Measurements from ENCODE around the gene POP5. TPM values are rescaled to one million over a fixed set of nuclear protein-coding genes. Genes with fewer than 3 reads are reported as not detected.
"Not testable (repeated sequence)": the region's sequence is repeated elsewhere in the genome, so short reads cannot be mapped to it uniquely, and the experiment has no call there.

POP5 gene
- total and polyA plus RNA-seq, 4 donors: 20.0 to 37.1 (median 24.0) TPM

- DNase-seq (ENCODE audit: low spot score): no peak
- Histone ChIP-seq H3K36me3 (ENCODE audit: control insufficient read depth in 4 of 4, insufficient read depth in 3 of 4, low read depth in 1 of 4, low read length in 3 of 4) (no peaks in the 10 kb centered on the region), H3K4me1 (ENCODE audit: control insufficient read depth in 4 of 4, insufficient read depth in 4 of 4, low read length in 3 of 4) (no peaks in the 10 kb centered on the region), H3K9me3 (ENCODE audit: control insufficient read depth in 4 of 4, low read length in 3 of 4) (no peaks in the 10 kb centered on the region), H3K27me3 (ENCODE audit: control insufficient read depth in 4 of 4, insufficient read depth in 4 of 4, low read length in 3 of 4) (no peaks in the 10 kb centered on the region), H3K27ac (ENCODE audit: low read depth in 1 of 2, low read length in 2 of 2) (no peak overlapping the region), H3K9ac (ENCODE audit: low read depth in 1 of 2, low read length in 2 of 2) (no peak overlapping the region), H3K4me3 (ENCODE audit: low read depth in 1 of 3, low read length in 3 of 3) (no peak overlapping the region)
- 75% methylated on average over 4 of the region's 4 CpGs for WGBS
- TF ChIP-seq EGR1 (IDR thresholded peaks at IDR 0.05; ENCODE audit: low read depth in 2 of 2) (no peak), RAD21 (IDR thresholded peaks at IDR 0.05) (no peak), NR2F2 (IDR thresholded peaks at IDR 0.05) (no peak), GABPA (IDR thresholded peaks at IDR 0.05 in 1 of 2, conservative IDR thresholded peaks at IDR 0.05 in 1 of 2) (no peak), TAF1 (conservative IDR thresholded peaks at IDR 0.05) (no peak), HNF4A (conservative IDR thresholded peaks at IDR 0.05) (no peak), FOXA1 (IDR thresholded peaks at IDR 0.05) (no peak), YY1 (IDR thresholded peaks at IDR 0.05) (no peak)
- TF ChIP-seq, protein P1, sequence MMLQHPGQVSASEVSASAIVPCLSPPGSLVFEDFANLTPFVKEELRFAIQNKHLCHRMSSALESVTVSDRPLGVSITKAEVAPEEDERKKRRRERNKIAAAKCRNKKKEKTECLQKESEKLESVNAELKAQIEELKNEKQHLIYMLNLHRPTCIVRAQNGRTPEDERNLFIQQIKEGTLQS (IDR thresholded peaks at IDR 0.05): no peak
- TF ChIP-seq, protein P2, sequence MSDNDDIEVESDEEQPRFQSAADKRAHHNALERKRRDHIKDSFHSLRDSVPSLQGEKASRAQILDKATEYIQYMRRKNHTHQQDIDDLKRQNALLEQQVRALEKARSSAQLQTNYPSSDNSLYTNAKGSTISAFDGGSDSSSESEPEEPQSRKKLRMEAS (IDR thresholded peaks at IDR 0.05): no peak
- TF ChIP-seq, protein P3, sequence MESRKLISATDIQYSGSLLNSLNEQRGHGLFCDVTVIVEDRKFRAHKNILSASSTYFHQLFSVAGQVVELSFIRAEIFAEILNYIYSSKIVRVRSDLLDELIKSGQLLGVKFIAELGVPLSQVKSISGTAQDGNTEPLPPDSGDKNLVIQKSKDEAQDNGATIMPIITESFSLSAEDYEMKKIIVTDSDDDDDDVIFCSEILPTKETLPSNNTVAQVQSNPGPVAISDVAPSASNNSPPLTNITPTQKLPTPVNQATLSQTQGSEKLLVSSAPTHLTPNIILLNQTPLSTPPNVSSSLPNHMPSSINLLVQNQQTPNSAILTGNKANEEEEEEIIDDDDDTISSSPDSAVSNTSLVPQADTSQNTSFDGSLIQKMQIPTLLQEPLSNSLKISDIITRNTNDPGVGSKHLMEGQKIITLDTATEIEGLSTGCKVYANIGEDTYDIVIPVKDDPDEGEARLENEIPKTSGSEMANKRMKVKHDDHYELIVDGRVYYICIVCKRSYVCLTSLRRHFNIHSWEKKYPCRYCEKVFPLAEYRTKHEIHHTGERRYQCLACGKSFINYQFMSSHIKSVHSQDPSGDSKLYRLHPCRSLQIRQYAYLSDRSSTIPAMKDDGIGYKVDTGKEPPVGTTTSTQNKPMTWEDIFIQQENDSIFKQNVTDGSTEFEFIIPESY (IDR thresholded peaks at IDR 0.05): no peak
Observed at GRCh38 chr12:120610560-120610959, 29.4 kb upstream of the POP5 start.

- not testable (repeated sequence) for H3K9ac ChIP-seq (ENCODE audit: low read depth in 1 of 2, low read length in 2 of 2); H3K4me3 ChIP-seq (ENCODE audit: low read depth in 1 of 3, low read length in 3 of 3); H3K9me3 ChIP-seq (ENCODE audit: control insufficient read depth in 4 of 4, low read length in 3 of 4); H3K4me1 ChIP-seq (ENCODE audit: control insufficient read depth in 4 of 4, insufficient read depth in 4 of 4, low read length in 3 of 4); H3K27ac ChIP-seq (ENCODE audit: low read depth in 1 of 2, low read length in 2 of 2); H3K36me3 ChIP-seq (ENCODE audit: control insufficient read depth in 4 of 4, insufficient read depth in 3 of 4, low read depth in 1 of 4, low read length in 3 of 4); H3K27me3 ChIP-seq (ENCODE audit: control insufficient read depth in 4 of 4, insufficient read depth in 4 of 4, low read length in 3 of 4); DNase-seq (ENCODE audit: low spot score)
- WGBS: 65% methylated on average over 5 of the region's 5 CpGs
Observed at GRCh38 chr12:120602416-120602815, 21.2 kb upstream of the POP5 start.

DNA sequence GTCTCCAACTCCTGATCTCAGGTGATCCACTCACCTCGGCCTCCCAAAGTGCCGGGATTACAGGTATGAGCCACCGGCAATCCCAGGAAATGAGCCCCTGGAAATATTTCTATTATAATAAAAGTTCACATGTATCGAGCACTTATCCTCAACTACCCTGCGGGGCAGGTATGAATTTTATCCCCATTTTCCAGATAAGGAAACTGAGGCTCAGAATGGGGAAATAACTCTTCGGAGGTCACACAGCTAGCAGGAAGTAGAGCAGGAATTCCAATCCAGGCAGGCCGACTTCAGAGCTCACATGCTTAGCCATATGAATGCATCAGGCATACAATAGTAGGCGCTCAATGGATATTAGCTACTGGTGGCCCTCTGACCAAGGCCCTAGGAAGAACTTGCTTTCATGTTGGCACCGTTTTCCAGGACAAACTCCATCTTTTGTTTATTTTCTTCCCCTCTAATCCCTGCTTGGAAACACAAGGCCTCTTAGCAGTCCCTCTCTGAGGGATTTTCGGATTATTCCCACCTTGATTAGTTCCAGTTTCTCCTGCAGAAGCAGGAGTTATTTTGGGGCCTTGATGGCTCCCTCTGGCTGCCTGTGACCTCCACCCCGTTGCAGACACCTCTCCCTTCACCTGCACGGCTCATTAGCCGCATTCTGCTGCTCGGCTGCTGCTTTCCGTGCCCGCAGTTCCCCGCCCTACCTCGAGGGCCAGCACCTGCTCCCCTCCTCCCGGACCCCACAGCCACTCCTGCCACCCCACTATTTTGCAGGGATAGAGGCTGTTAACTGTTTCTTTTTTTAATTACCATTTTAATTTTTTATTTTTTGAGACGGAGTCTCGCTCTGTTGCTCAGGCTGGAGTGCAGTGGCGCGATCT, 18.7 kb upstream of the POP5 start:
- WGBS: 86% methylated on average over 23 of the region's 23 CpGs
- no peaks in the 10 kb centered on the region for H3K4me1 ChIP-seq (ENCODE audit: control insufficient read depth in 4 of 4, insufficient read depth in 4 of 4, low read length in 3 of 4)
- no peak overlapping the region for H3K4me3 ChIP-seq (ENCODE audit: low read depth in 1 of 3, low read length in 3 of 3)
- no peak for DNase-seq (ENCODE audit: low spot score)
- H3K27ac ChIP-seq (ENCODE audit: low read depth in 1 of 2, low read length in 2 of 2): no peak overlapping the region
- H3K27me3 ChIP-seq (ENCODE audit: control insufficient read depth in 4 of 4, insufficient read depth in 4 of 4, low read length in 3 of 4): no peaks in the 10 kb centered on the region
- no peaks in the 10 kb centered on the region for H3K36me3 ChIP-seq (ENCODE audit: control insufficient read depth in 4 of 4, insufficient read depth in 3 of 4, low read depth in 1 of 4, low read length in 3 of 4)
- no peak overlapping the region for H3K9ac ChIP-seq (ENCODE audit: low read depth in 1 of 2, low read length in 2 of 2)
- no peaks in the 10 kb centered on the region for H3K9me3 ChIP-seq (ENCODE audit: control insufficient read depth in 4 of 4, low read length in 3 of 4)
- TF ChIP-seq TAF1 (conservative IDR thresholded peaks at IDR 0.05): no peak
- no peak for TF ChIP-seq YY1 (IDR thresholded peaks at IDR 0.05)
- TF ChIP-seq HNF4G (IDR thresholded peaks at IDR 0.05): no peak
- TF ChIP-seq, protein P3 (IDR thresholded peaks at IDR 0.05): no peak
- TF ChIP-seq HNF4A (conservative IDR thresholded peaks at IDR 0.05): no peak
- TF ChIP-seq, protein P1 (IDR thresholded peaks at IDR 0.05): no peak
- TF ChIP-seq GABPA (IDR thresholded peaks at IDR 0.05 in 1 of 2, conservative IDR thresholded peaks at IDR 0.05 in 1 of 2): no peak
- TF ChIP-seq, protein P2 (IDR thresholded peaks at IDR 0.05): no peak
- no peak for TF ChIP-seq FOXA1 (IDR thresholded peaks at IDR 0.05)
- no peak for TF ChIP-seq EGR1 (IDR thresholded peaks at IDR 0.05; ENCODE audit: low read depth in 2 of 2)
- TF ChIP-seq JUND (IDR thresholded peaks at IDR 0.05): no peak
- TF ChIP-seq CTCF (IDR thresholded peaks at IDR 0.05; ENCODE audit: low read depth, low read length, missing input control): no peak
- TF ChIP-seq RXRA (IDR thresholded peaks at IDR 0.05): no peak
- TF ChIP-seq SP1 (IDR thresholded peaks at IDR 0.05): no peak
